CD4-positive, alpha-beta T cell (primary cell): ENCODE results near the gene PLA2G2E. TPM values are rescaled to one million over a fixed set of nuclear protein-coding genes. Genes with fewer than 3 reads are reported as not detected.

Experiments used
- ATAC-seq: fragments of 200-7000 bp; cut with Tn5 transposase; one replicate; pipeline ENCODE4 v1.10.0; 2022; ENCODE audit warnings: mild to moderate bottlenecking; ENCODE audit not compliant: poor library complexity
- CTCF ChIA-PET: fragments of 350-600 bp; sonication (Branson Sonifier 250); formaldehyde crosslinking; loops from one replicate; lab custom pipeline; 2021; ENCODE audit warnings: antibody characterized with exemption, inconsistent platforms; lab: Charles Lee
- POLR2A ChIA-PET: fragments of 350-600 bp; sonication (Branson Sonifier 250); formaldehyde crosslinking; loops from one replicate; lab custom pipeline; 2021; ENCODE audit warnings: antibody characterized with exemption, inconsistent platforms; lab: Charles Lee
- DNase-seq, 14 experiments: peaks; one replicate each; pipeline ENCODE4 v3.0.0-alpha.2; 2013 to 2020; ENCODE audit warnings: mixed read lengths in 2 of 14
- H3K27ac ChIP-seq, 2 donors: one replicate each; pipeline versions ENCODE4 v1.5.1 to v1.7.0; 2013; ENCODE audit warnings: low read length in 2 of 2, low read depth in 1 of 2, mild to moderate bottlenecking in 1 of 2
- H3K27me3 ChIP-seq, 2 experiments: 1 replicate in 1 of 2; 2 replicates in 1 of 2; pipeline versions ENCODE4 v1.6.1 to v1.7.0; 2013; ENCODE audit warnings: low read length in 2 of 2, control low read depth in 1 of 2, mild to moderate bottlenecking in 1 of 2, moderate library complexity in 1 of 2; ENCODE audit not compliant: insufficient read depth in 2 of 2, control insufficient read depth in 1 of 2
- H3K36me3 ChIP-seq: one replicate; pipeline ENCODE4 v1.6.1; 2013; ENCODE audit warnings: low read length, control low read depth; ENCODE audit not compliant: insufficient read depth
- H3K4me1 ChIP-seq: one replicate; pipeline ENCODE4 v1.6.1; 2013; ENCODE audit warnings: low read length, control low read depth; ENCODE audit not compliant: insufficient read depth
- H3K4me3 ChIP-seq: one replicate; pipeline ENCODE4 v1.5.1; 2013; ENCODE audit warnings: mild to moderate bottlenecking, low read length, moderate library complexity
- H3K9me3 ChIP-seq, 2 experiments: 1 replicate in 1 of 2; 2 replicates in 1 of 2; pipeline versions ENCODE4 v1.6.1 to v1.7.0; 2013; ENCODE audit warnings: low read length in 2 of 2, mild to moderate bottlenecking in 2 of 2, control low read depth in 1 of 2, moderate library complexity in 1 of 2; ENCODE audit not compliant: control insufficient read depth in 1 of 2, insufficient read depth in 1 of 2
- H3K27ac Mint-ChIP-seq: one replicate; pipeline ENCODE4 v1.8.0; 2020; ENCODE audit warnings: mixed read lengths
- H3K27me3 Mint-ChIP-seq: one replicate; pipeline ENCODE4 v1.8.0; 2021; ENCODE audit warnings: mixed read lengths
- H3K36me3 Mint-ChIP-seq: one replicate; pipeline ENCODE4 v1.8.0; 2021; ENCODE audit warnings: low read depth, mixed read lengths
- H3K4me1 Mint-ChIP-seq: one replicate; pipeline ENCODE4 v1.8.0; 2021; ENCODE audit warnings: low read depth, mixed read lengths
- H3K4me3 Mint-ChIP-seq: one replicate; pipeline ENCODE4 v1.8.0; 2020; ENCODE audit warnings: mild to moderate bottlenecking, mixed read lengths
- H3K9me3 Mint-ChIP-seq: one replicate; pipeline ENCODE4 v1.8.0; 2020; ENCODE audit warnings: mixed read lengths
- intact Hi-C, 2 experiments: fragments of 100-400 bp; cut with DNase I in 1 of 2; cut with micrococcal nuclease in 1 of 2; formaldehyde crosslinking; loops; one replicate each; pipeline versions ENCODE4 v1.15.1 to v1.9.0; 2023 to 2025; cut with DNase I, micrococcal nuclease
- total RNA-seq, 174 experiments: library from RNA in 2 of 174; stranded (reverse) in 2 of 174; gene quantifications; one replicate each; pipeline ENCODE4 v1.2.3 and lab custom pipeline; 2021 to 2026
- TF ChIP-seq, protein P1 (sequence below): fragments of 200-600 bp; IDR thresholded peaks from one replicate; pipeline ENCODE4 v1.8.0; 2022; ENCODE audit warnings: antibody characterized with exemption, mild to moderate bottlenecking

Gene PLA2G2E
- total RNA-seq, 2 experiments from 2014 or later: not detected

DNA sequence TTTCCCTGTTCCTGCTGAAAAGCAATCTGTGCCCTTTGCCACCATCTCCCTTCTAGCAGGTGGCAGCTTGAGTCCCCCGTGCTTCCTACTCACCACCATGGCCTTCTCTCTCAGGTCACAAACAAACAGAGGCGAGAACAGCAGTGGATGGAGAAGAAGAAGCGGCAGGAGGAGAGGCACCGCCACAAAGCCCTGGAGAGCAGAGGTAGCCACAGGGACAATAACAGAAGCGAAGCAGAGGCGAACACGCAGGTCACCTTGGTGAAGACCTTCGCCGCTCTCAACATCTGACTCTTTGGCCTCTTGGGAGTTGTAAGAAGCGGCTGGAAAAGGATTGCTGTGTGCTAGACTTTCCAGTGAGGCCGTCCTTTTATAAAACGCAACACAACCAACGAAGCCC, 16.0 kb downstream of the PLA2G2E start:
- Histone ChIP-seq H3K36me3 (peaks cover 79% of the 10 kb centered on the region), H3K4me3 (no peak overlapping the region), H3K4me1 (no peaks in the 10 kb centered on the region), H3K27me3 (no peaks in the 10 kb centered on the region), H3K27ac (no peak overlapping the region), H3K9me3 (no peaks in the 10 kb centered on the region)
- Mint-ChIP-seq H3K36me3 (peaks cover 90% of the 10 kb centered on the region), H3K4me1 (no peaks in the 10 kb centered on the region), H3K9me3 (no peaks in the 10 kb centered on the region), H3K27me3 (no peaks in the 10 kb centered on the region), H3K27ac (no peak overlapping the region), H3K4me3 (no peak overlapping the region)
- TF ChIP-seq, protein P1, sequence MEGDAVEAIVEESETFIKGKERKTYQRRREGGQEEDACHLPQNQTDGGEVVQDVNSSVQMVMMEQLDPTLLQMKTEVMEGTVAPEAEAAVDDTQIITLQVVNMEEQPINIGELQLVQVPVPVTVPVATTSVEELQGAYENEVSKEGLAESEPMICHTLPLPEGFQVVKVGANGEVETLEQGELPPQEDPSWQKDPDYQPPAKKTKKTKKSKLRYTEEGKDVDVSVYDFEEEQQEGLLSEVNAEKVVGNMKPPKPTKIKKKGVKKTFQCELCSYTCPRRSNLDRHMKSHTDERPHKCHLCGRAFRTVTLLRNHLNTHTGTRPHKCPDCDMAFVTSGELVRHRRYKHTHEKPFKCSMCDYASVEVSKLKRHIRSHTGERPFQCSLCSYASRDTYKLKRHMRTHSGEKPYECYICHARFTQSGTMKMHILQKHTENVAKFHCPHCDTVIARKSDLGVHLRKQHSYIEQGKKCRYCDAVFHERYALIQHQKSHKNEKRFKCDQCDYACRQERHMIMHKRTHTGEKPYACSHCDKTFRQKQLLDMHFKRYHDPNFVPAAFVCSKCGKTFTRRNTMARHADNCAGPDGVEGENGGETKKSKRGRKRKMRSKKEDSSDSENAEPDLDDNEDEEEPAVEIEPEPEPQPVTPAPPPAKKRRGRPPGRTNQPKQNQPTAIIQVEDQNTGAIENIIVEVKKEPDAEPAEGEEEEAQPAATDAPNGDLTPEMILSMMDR: no peak
- intact Hi-C loops: no loop called here
- DNase-seq: no peak
- CTCF ChIA-PET: interaction anchor here (0.8 kb wide), 1 partner anchor 305 kb away, joined by 3 read pairs; no protein-coding TSS in a partner anchor
- POLR2A ChIA-PET: no interaction called here
- no peak for ATAC-seq

DNA sequence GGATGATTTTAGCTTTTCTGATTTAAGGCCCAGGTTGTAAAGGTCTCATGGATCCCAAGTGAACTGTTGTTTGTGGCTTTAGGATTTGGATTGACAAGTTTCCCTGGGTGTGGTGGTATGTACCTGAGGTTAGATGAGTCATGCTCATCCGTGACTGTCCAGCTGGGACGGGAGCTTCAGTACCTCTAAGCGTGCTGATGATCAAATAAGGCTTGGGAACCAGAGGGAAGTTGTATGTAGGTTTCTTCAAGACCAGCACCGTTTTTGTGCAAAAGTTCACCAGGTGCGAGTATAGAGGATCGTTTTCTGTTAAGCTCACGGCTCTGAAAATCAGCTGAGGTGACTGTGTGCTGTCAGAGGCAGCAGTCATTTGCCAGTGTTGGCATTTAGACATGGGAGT, 19.8 kb downstream of the PLA2G2E start:
- no peaks in the 10 kb centered on the region for H3K27me3 Mint-ChIP-seq
- H3K36me3 Mint-ChIP-seq: peaks cover 89% of the 10 kb centered on the region
- CTCF ChIA-PET: no interaction called here
- no peak for DNase-seq
- no peaks in the 10 kb centered on the region for H3K9me3 Mint-ChIP-seq
- H3K36me3 ChIP-seq: peaks cover 74% of the 10 kb centered on the region
- H3K27me3 ChIP-seq: no peaks in the 10 kb centered on the region
- no peaks in the 10 kb centered on the region for H3K4me1 ChIP-seq
- H3K9me3 ChIP-seq: no peaks in the 10 kb centered on the region
- H3K4me1 Mint-ChIP-seq: no peaks in the 10 kb centered on the region
- H3K4me3 Mint-ChIP-seq: no peak overlapping the region
- H3K4me3 ChIP-seq: no peak overlapping the region
- no peak for ATAC-seq
- no peak overlapping the region for H3K27ac ChIP-seq
- H3K27ac Mint-ChIP-seq: no peak overlapping the region
- intact Hi-C loops: no loop called here
- POLR2A ChIA-PET: no interaction called here
- TF ChIP-seq, protein P1: no peak

DNA sequence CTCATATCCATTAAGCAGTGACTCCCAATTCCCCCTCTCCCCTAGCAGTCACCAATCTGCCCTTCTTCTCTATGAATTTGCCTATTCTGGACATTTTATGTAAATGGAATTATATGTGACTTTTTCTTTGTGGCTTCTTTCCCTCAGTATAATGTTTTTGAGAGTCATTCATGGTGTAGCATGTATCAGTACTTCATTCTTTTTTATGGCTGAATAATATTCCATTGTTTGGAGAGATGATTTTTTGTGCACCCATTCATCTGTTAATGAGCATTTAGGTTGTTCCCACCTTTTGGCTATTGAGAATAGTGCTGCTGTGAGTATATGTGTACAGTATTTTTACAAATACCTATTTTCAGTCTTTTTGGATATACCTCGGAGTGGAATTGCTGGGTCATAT, 21.8 kb downstream of the PLA2G2E start:
- Histone ChIP-seq H3K27me3 (no peaks in the 10 kb centered on the region), H3K4me3 (no peak overlapping the region), H3K9me3 (no peaks in the 10 kb centered on the region), H3K4me1 (no peaks in the 10 kb centered on the region), H3K27ac (no peak overlapping the region), H3K36me3 (peaks cover 63% of the 10 kb centered on the region)
- H3K27ac Mint-ChIP-seq: no peak overlapping the region
- TF ChIP-seq, protein P1: no peak
- no peak for DNase-seq
- no peaks in the 10 kb centered on the region for H3K27me3 Mint-ChIP-seq
- H3K4me3 Mint-ChIP-seq: no peak overlapping the region
- no peak for ATAC-seq
- no peaks in the 10 kb centered on the region for H3K4me1 Mint-ChIP-seq
- intact Hi-C loops: no loop called here
- no peaks in the 10 kb centered on the region for H3K9me3 Mint-ChIP-seq
- peaks cover 80% of the 10 kb centered on the region for H3K36me3 Mint-ChIP-seq
- ChIA-PET POLR2A (no interaction called here), CTCF (no interaction called here)
